ENCODE data around the gene RAD51B. TPM values are rescaled to one million over a fixed set of nuclear protein-coding genes. Genes with fewer than 3 reads are reported as not detected.
A peak's percentile ranks its signal among the peaks of the same experiment; 100 is the strongest.

RAD51B gene
- total and polyA plus RNA-seq, 2 experiments from 2014 or later, result 11.7 to 17.8 TPM

GRCh38 chr14:68105816-68106215 is 286.2 kb downstream of the RAD51B start:
- H3K27ac ChIP-seq, result no peak overlapping the region
- no peak for TF ChIP-seq CTCF (IDR thresholded peaks at IDR 0.05; ENCODE audit: low read depth, low read length)
- peaks cover 33% of the 10 kb centered on the region for H3K4me1 ChIP-seq (ENCODE audit: low read depth)

GRCh38 chr14:68106456-68106855 is 286.9 kb downstream of the RAD51B start:
- no peak for TF ChIP-seq CTCF (IDR thresholded peaks at IDR 0.05; ENCODE audit: low read depth, low read length)
- no peak for DNase-seq (ENCODE audit: low read depth in 1 of 2, low spot score in 1 of 2)
- Histone ChIP-seq H3K27me3 (no peaks in the 10 kb centered on the region), H3K4me3 (no peak overlapping the region), H3K4me1 (ENCODE audit: low read depth) (peaks cover 40% of the 10 kb centered on the region), H3K9me3 (ENCODE audit: low read depth) (peaks cover 4% of the 10 kb centered on the region), H3K27ac (no peak overlapping the region), H3K36me3 (no peaks in the 10 kb centered on the region)

More at GRCh38 chr14:68105816-68106215, 286.2 kb downstream of the RAD51B start:
- Histone ChIP-seq H3K9me3 (ENCODE audit: low read depth) (peaks cover 6% of the 10 kb centered on the region), H3K36me3 (no peaks in the 10 kb centered on the region), H3K27me3 (no peaks in the 10 kb centered on the region), H3K4me3 (no peak overlapping the region)
- DNase-seq (ENCODE audit: low read depth in 1 of 2, low spot score in 1 of 2), result no peak

GRCh38 chr14:68106905-68107304 is 287.3 kb downstream of the RAD51B start:
- Histone ChIP-seq H3K27ac (no peak overlapping the region), H3K4me1 (ENCODE audit: low read depth) (peaks cover 41% of the 10 kb centered on the region)
- DNase-seq (ENCODE audit: low read depth in 1 of 2, low spot score in 1 of 2), result no peak

GRCh38 chr14:68109132-68109900 is 289.7 kb downstream of the RAD51B start:
- H3K4me3 ChIP-seq, result no peak overlapping the region
- H3K27me3 ChIP-seq, result no peaks in the 10 kb centered on the region
- peaks cover 50% of the 10 kb centered on the region for H3K4me1 ChIP-seq (ENCODE audit: low read depth)
- H3K9me3 ChIP-seq (ENCODE audit: low read depth), result no peaks in the 10 kb centered on the region
- no peak for TF ChIP-seq CTCF (IDR thresholded peaks at IDR 0.05; ENCODE audit: low read depth, low read length)
- no peaks in the 10 kb centered on the region for H3K36me3 ChIP-seq
- H3K27ac ChIP-seq, result no peak overlapping the region
- peak in 1 of 2 donors; percentile 42 for DNase-seq (ENCODE audit: low read depth in 1 of 2, low spot score in 1 of 2)

More at GRCh38 chr14:68106905-68107304, 287.3 kb downstream of the RAD51B start:
- no peak for TF ChIP-seq CTCF (IDR thresholded peaks at IDR 0.05; ENCODE audit: low read depth, low read length)
- Histone ChIP-seq H3K27me3 (no peaks in the 10 kb centered on the region), H3K9me3 (ENCODE audit: low read depth) (peaks cover 1% of the 10 kb centered on the region), H3K36me3 (no peaks in the 10 kb centered on the region), H3K4me3 (no peak overlapping the region)

- no peak for DNase-seq (ENCODE audit: low read depth in 1 of 2, low spot score in 1 of 2)
- no peaks in the 10 kb centered on the region for H3K27me3 ChIP-seq
- H3K27ac ChIP-seq, result no peak overlapping the region
- TF ChIP-seq CTCF (IDR thresholded peaks at IDR 0.05; ENCODE audit: low read depth, low read length), result no peak
- peaks cover 34% of the 10 kb centered on the region for H3K4me1 ChIP-seq (ENCODE audit: low read depth)
- no peaks in the 10 kb centered on the region for H3K9me3 ChIP-seq (ENCODE audit: low read depth)
- no peaks in the 10 kb centered on the region for H3K36me3 ChIP-seq
- H3K4me3 ChIP-seq, result no peak overlapping the region
Measured at GRCh38 chr14:68111097-68111852, 291.7 kb downstream of the RAD51B start.
